Body of pancreas (tissue), 4 donors: ENCODE measurements around the gene ST14. TPM values are rescaled to one million over a fixed set of nuclear protein-coding genes. Genes with fewer than 3 reads are reported as not detected.
A peak's percentile ranks its signal among the peaks of the same experiment; 100 is the strongest.

Experiments used
- ATAC-seq: fragments of 150-250 bp; one replicate; pipeline ENCODE4 v1.9.1; 2016
- DNase-seq, 4 donors: peaks; one replicate each; pipeline ENCODE4 v3.0.0-alpha.2; 2019
- H3K27ac ChIP-seq, 4 donors: fragments of 200-600 bp; sonication (generic); 1 replicate in 3 of 4; 2 replicates in 1 of 4; pipeline versions ENCODE4 v1.5.1 to v1.6.1; 2016 to 2019; ENCODE audit warnings: mild to moderate bottlenecking in 1 of 4, mixed read lengths in 1 of 4, moderate library complexity in 1 of 4
- H3K27me3 ChIP-seq, 2 donors: fragments of 200-600 bp; sonication (generic); one replicate each; pipeline ENCODE4 v1.6.0; 2016; ENCODE audit warnings: mild to moderate bottlenecking in 1 of 2
- H3K36me3 ChIP-seq, 2 donors: fragments of 200-600 bp; sonication (generic); replicated peaks in 1 of 2; 2 replicates each; pipeline ENCODE4 v1.5.1; 2016; ENCODE audit warnings: low read depth in 2 of 2; ENCODE audit not compliant: insufficient read depth in 1 of 2
- H3K4me1 ChIP-seq: fragments of 200-600 bp; sonication (generic); one replicate; pipeline ENCODE4 v1.6.0; 2016
- H3K4me3 ChIP-seq, 2 donors: fragments of 200-600 bp; sonication (generic); 1 replicate in 1 of 2; 2 replicates in 1 of 2; pipeline ENCODE4 v1.5.1; 2016 to 2019
- H3K9me3 ChIP-seq, 3 donors: fragments of 200-600 bp; sonication (generic); 1 replicate in 2 of 3; 2 replicates in 1 of 3; pipeline ENCODE4 v1.5.1; 2016
- CTCF ChIP-seq, 7 experiments: fragments of 450-650 bp in 4 of 7; fragments of 200-600 bp in 3 of 7; sonication (generic) in 3 of 7; IDR thresholded peaks; one replicate each; pipeline ENCODE4 v1.5.1; 2016 to 2019; ENCODE audit warnings: antibody characterized with exemption in 7 of 7
- POLR2A ChIP-seq, 3 donors: fragments of 450-650 bp; IDR thresholded peaks; one replicate each; pipeline ENCODE4 v1.6.1; 2016; ENCODE audit warnings: antibody characterized with exemption in 3 of 3, mild to moderate bottlenecking in 2 of 3
- WGBS, 2 donors: methylation state at CpG; one replicate each; pipeline ENCODE4 v1.1.5; 2017; 5-methylcytosine and 5-hydroxymethylcytosine counted together
- intact Hi-C: fragments of 100-400 bp; cut with DNase I; formaldehyde crosslinking; loops from one replicate; pipeline ENCODE4 v1.15.1; 2023
- total RNA-seq, 2 donors: library from RNA; depleted of rRNA; stranded (reverse); fragments of >200 nt; gene quantifications; one replicate each; pipeline ENCODE4 v1.1.0, GENCODE V29; 2016

The ST14 gene
- total RNA-seq, 2 donors from 2014 or later, result 55.3 to 61.0 TPM

GRCh38 chr11:130183878-130184610 lies 24.5 kb downstream of the ST14 start:
- H3K27ac ChIP-seq, result no peak overlapping the region
- peaks cover 49% of the 10 kb centered on the region for H3K4me1 ChIP-seq
- H3K36me3 ChIP-seq, result no peaks in the 10 kb centered on the region
- H3K4me3 ChIP-seq, result no peak overlapping the region
- H3K27me3 ChIP-seq, result no peaks in the 10 kb centered on the region
- intact Hi-C loops, result no loop called here
- no peak for TF ChIP-seq CTCF (IDR thresholded peaks at IDR 0.05)
- no peak for TF ChIP-seq POLR2A (IDR thresholded peaks at IDR 0.05)
- no peaks in the 10 kb centered on the region for H3K9me3 ChIP-seq
- DNase-seq, result no peak
- no peak for ATAC-seq
- 83 to 84% methylated on average over 11 of the region's 11 CpGs for WGBS, 2 donors

DNA sequence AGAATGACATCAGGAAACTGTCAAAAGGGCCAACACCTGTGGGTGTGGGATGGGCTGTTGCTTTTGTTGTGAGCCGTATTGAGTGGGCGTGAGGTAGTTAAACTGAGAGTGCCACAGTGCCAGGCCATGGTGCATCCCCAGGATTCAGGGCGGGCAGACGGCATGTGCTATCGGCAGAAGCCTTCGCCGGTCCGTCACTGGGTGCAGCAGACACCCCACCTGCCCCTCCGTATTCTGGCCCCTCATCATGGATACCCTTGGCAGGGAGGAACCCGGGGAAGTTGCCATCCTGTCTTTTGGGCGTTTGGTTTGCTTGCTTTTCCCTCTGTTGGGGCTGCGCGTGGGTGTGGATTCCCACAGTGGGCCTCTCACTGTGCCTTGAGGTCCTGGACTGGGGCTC lies 27.5 kb downstream of the ST14 start:
- H3K27ac ChIP-seq, result no peak overlapping the region
- 87 to 93% methylated on average over 6 to 13 of the region's 13 CpGs for WGBS, 2 donors
- TF ChIP-seq POLR2A (IDR thresholded peaks at IDR 0.05) (no peak), CTCF (IDR thresholded peaks at IDR 0.05) (no peak)
- peaks cover 26% of the 10 kb centered on the region for H3K4me1 ChIP-seq
- H3K27me3 ChIP-seq, result no peaks in the 10 kb centered on the region
- H3K9me3 ChIP-seq, result no peaks in the 10 kb centered on the region
- DNase-seq, result no peak
- intact Hi-C loops, result no loop called here
- H3K4me3 ChIP-seq, result no peak overlapping the region
- H3K36me3 ChIP-seq, result no peaks in the 10 kb centered on the region
- ATAC-seq, result no peak

GRCh38 chr11:130188047-130188446 lies 28.5 kb downstream of the ST14 start:
- Histone ChIP-seq H3K4me1 (peaks cover 24% of the 10 kb centered on the region), H3K36me3 (no peaks in the 10 kb centered on the region), H3K27ac (no peak overlapping the region), H3K27me3 (no peaks in the 10 kb centered on the region), H3K9me3 (no peaks in the 10 kb centered on the region), H3K4me3 (no peak overlapping the region)
- TF ChIP-seq CTCF (IDR thresholded peaks at IDR 0.05) (no peak), POLR2A (IDR thresholded peaks at IDR 0.05) (no peak)
- intact Hi-C loops, result no loop called here
- no peak for DNase-seq
- no peak for ATAC-seq
- WGBS, 2 donors, result 87 to 92% methylated on average over 10 to 14 of the region's 14 CpGs

DNA sequence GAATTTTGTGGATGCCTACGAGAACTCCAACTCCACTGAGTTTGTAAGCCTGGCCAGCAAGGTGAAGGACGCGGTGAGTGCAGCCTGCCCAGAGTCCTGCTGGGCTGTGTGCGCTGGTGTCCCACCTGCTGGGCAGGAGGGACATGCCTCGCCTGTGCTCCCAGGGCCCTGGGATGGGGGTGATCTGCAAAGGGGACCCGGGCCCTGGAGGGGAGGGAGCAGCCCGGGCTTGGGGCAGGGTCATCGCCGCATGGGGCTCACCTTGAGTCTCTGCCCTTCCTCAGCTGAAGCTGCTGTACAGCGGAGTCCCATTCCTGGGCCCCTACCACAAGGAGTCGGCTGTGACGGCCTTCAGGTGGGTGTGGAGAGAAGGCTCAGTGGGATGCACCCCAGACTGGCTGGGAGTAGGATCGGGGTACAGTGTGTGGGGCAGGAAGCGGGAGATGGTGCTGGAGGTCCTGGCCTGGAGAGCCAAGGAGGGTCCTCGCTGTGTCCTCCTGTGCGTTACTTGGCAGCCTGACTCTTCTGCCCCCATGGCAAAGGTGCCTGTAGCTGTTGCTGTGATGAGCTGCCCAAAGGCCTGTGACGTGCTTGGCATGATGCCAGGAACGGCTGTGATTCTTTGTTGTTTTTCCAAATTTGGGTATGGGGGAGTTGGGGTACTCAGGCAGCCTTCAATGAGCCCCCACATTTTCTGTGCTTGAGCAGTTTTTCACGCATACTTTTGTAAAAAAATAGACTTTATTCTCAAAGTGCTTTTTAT lies 29.2 kb downstream of the ST14 start:
- no peaks in the 10 kb centered on the region for H3K27me3 ChIP-seq
- DNase-seq, result no peak
- 84 to 86% methylated on average over 12 to 19 of the region's 19 CpGs for WGBS, 2 donors
- H3K4me1 ChIP-seq, result peaks cover 20% of the 10 kb centered on the region
- intact Hi-C loops, result no loop called here
- ATAC-seq, result no peak
- TF ChIP-seq POLR2A (IDR thresholded peaks at IDR 0.05), result no peak
- TF ChIP-seq CTCF (IDR thresholded peaks at IDR 0.05), result no peak
- H3K27ac ChIP-seq, result peak overlapping the region in 1 of 4 donors; percentile 46
- no peaks in the 10 kb centered on the region for H3K36me3 ChIP-seq
- no peaks in the 10 kb centered on the region for H3K9me3 ChIP-seq
- no peak overlapping the region for H3K4me3 ChIP-seq
